DMS53 (cell line): ENCODE measurements around the gene ASIC3.
"Not testable (repeated sequence)": the region's sequence is repeated elsewhere in the genome, so short reads cannot be mapped to it uniquely, and the experiment has no call there.

Source experiments
- DNase-seq: peaks from one replicate; lab custom pipeline; 2025; lab: John Stamatoyannopoulos, UW

Gene ASIC3

GRCh38 chr7:151047976-151048815, at the start of gene ASIC3:
Gene ASIC3 (plus strand): TSS chr7:151048531. CDS start chr7:151048886, 355 bp downstream.
- DNase-seq: no peak

- DNase-seq: no peak
Observed at GRCh38 chr7:150999001-150999400, 49.3 kb upstream of the ASIC3 start.

- DNase-seq: no peak
Observed at GRCh38 chr7:150999497-151000230, 48.7 kb upstream of the ASIC3 start.

GRCh38 chr7:151000897-151001495, 47.3 kb upstream of the ASIC3 start:
- no peak for DNase-seq

GRCh38 chr7:151001546-151001945, 46.8 kb upstream of the ASIC3 start:
- DNase-seq: no peak

GRCh38 chr7:151003572-151003971, 44.8 kb upstream of the ASIC3 start:
- DNase-seq: peak; percentile 96

- no peak for DNase-seq
Observed at GRCh38 chr7:151005566-151005965, 42.8 kb upstream of the ASIC3 start.

GRCh38 chr7:151006590-151007300, 41.6 kb upstream of the ASIC3 start:
- no peak for DNase-seq

GRCh38 chr7:151007469-151007898, 40.8 kb upstream of the ASIC3 start:
- no peak for DNase-seq

- no peak for DNase-seq
Observed at GRCh38 chr7:151008143-151008510, 40.2 kb upstream of the ASIC3 start.

GRCh38 chr7:151008511-151009323, 39.6 kb upstream of the ASIC3 start:
- peak; percentile 45 for DNase-seq

GRCh38 chr7:151009327-151010036, 38.8 kb upstream of the ASIC3 start:
- DNase-seq: no peak

GRCh38 chr7:151010037-151010306, 38.4 kb upstream of the ASIC3 start:
- DNase-seq: no peak

- peak; percentile 42 for DNase-seq
Observed at GRCh38 chr7:151010307-151011096, 37.8 kb upstream of the ASIC3 start.

GRCh38 chr7:151011097-151011409, 37.3 kb upstream of the ASIC3 start:
- no peak for DNase-seq

- DNase-seq: not testable (repeated sequence)
Observed at GRCh38 chr7:151011616-151012015, 36.7 kb upstream of the ASIC3 start.

- DNase-seq: no peak
Observed at GRCh38 chr7:151012031-151012692, 36.2 kb upstream of the ASIC3 start.

GRCh38 chr7:151012911-151013347, 35.4 kb upstream of the ASIC3 start:
- peak; percentile 55 for DNase-seq

GRCh38 chr7:151013356-151013732, 35.0 kb upstream of the ASIC3 start:
- DNase-seq: no peak
